Stimulated activated CD8-positive, alpha-beta memory T cell treated with anti-CD3 and anti-CD28 coated beads, Interleukin-15, amount 100 ng/mL, for 1 hour (primary cell): Measurements from ENCODE around the gene DIP2C.

Source experiments
- DNase-seq: peaks from one replicate; pipeline ENCODE4 v3.0.0-alpha.2; 2020; ENCODE audit warnings: low read depth

The DIP2C gene

DNA sequence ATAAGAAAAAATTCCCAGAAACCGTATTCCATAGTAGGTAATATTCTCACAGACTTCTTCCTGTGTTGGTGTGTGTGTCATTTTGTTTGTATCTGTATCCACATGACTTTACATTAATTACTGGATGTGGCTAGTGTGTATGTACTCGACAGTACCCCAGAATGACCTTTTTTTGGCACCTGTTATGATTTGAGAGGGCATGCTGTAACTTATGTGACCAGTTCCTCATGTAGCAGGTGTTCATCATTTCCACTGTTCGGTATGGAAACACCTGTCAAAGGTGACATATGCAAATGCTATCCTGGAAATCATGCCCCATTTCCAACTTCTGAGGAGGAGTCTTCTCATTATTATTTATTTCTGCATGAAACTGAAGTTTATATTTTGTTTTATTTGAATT lies 464.9 kb downstream of the DIP2C start:
- no peak for DNase-seq
